BE2C (cell line): ENCODE results near the gene LRRC4C.

ENCODE experiments used
- DNase-seq: peaks from one replicate; pipeline ENCODE4 v3.0.0-alpha.2; 2020
- H3K27me3 ChIP-seq: fragments of 250-450 bp; sonication (Bioruptor Pico); 2 replicates; pipeline ENCODE4 v1.5.1; 2020; ENCODE audit warnings: mild to moderate bottlenecking
- H3K36me3 ChIP-seq: fragments of 250-450 bp; sonication (Bioruptor Pico); 2 replicates; pipeline ENCODE4 v1.5.1; 2020; ENCODE audit warnings: mild to moderate bottlenecking
- H3K4me1 ChIP-seq: fragments of 250-450 bp; sonication (Bioruptor Pico); 2 replicates; pipeline ENCODE4 v1.5.1; 2020
- H3K4me3 ChIP-seq: 2 replicates; pipeline ENCODE4 v1.5.1; 2011; ENCODE audit warnings: low read depth, low read length
- H3K9me3 ChIP-seq: fragments of 250-450 bp; sonication (Bioruptor Pico); 2 replicates; pipeline ENCODE4 v1.5.1; 2020
- CTCF ChIP-seq: IDR thresholded peaks from 2 replicates; pipeline ENCODE4 v1.5.1; 2012; ENCODE audit warnings: mild to moderate bottlenecking, low read depth, low read length

LRRC4C gene

GRCh38 chr11:40619654-40620053 is 839.8 kb downstream of the LRRC4C start:
- Histone ChIP-seq H3K36me3 (no peaks in the 10 kb centered on the region), H3K27me3 (no peaks in the 10 kb centered on the region), H3K4me3 (no peak overlapping the region), H3K4me1 (no peaks in the 10 kb centered on the region), H3K9me3 (no peaks in the 10 kb centered on the region)
- no peak for TF ChIP-seq CTCF
- no peak for DNase-seq

- TF ChIP-seq CTCF = no peak
- DNase-seq = no peak
- no peaks in the 10 kb centered on the region for H3K27me3 ChIP-seq
- H3K4me1 ChIP-seq = no peaks in the 10 kb centered on the region
- H3K9me3 ChIP-seq = no peaks in the 10 kb centered on the region
- H3K36me3 ChIP-seq = no peaks in the 10 kb centered on the region
- no peak overlapping the region for H3K4me3 ChIP-seq
Observed at GRCh38 chr11:40606800-40607199, 852.7 kb downstream of the LRRC4C start.

- TF ChIP-seq CTCF = no peak
- no peaks in the 10 kb centered on the region for H3K27me3 ChIP-seq
Observed at GRCh38 chr11:40602866-40603552, 856.4 kb downstream of the LRRC4C start.

GRCh38 chr11:40597546-40598113 is 861.8 kb downstream of the LRRC4C start:
- Histone ChIP-seq H3K27me3 (no peaks in the 10 kb centered on the region), H3K4me3 (no peak overlapping the region), H3K9me3 (no peaks in the 10 kb centered on the region), H3K4me1 (no peaks in the 10 kb centered on the region), H3K36me3 (no peaks in the 10 kb centered on the region)
- no peak for TF ChIP-seq CTCF
- no peak for DNase-seq

More at GRCh38 chr11:40602866-40603552, 856.4 kb downstream of the LRRC4C start:
- H3K4me1 ChIP-seq = no peaks in the 10 kb centered on the region
- no peaks in the 10 kb centered on the region for H3K36me3 ChIP-seq
- no peak overlapping the region for H3K4me3 ChIP-seq
- DNase-seq = no peak
- H3K9me3 ChIP-seq = no peaks in the 10 kb centered on the region

- Histone ChIP-seq H3K9me3 (no peaks in the 10 kb centered on the region), H3K27me3 (no peaks in the 10 kb centered on the region), H3K4me1 (no peaks in the 10 kb centered on the region), H3K4me3 (no peak overlapping the region), H3K36me3 (no peaks in the 10 kb centered on the region)
- TF ChIP-seq CTCF = no peak
- DNase-seq = no peak
Observed at GRCh38 chr11:40573254-40573891, 886.1 kb downstream of the LRRC4C start.
